GM18867 (cell line): ENCODE results near the gene PRSS56.
"Not testable (repeated sequence)": the region's sequence is repeated elsewhere in the genome, so short reads cannot be mapped to it uniquely, and the experiment has no call there.

Experiments
- ATAC-seq: cut with Tn5 transposase; IDR thresholded peaks from one replicate; pipeline ENCODE4 v1.9.1; 2021; ENCODE audit warnings: mild to moderate bottlenecking, moderate library complexity; ENCODE audit not compliant: unreplicated experiment

PRSS56 gene

GRCh38 chr2:232524771-232525170 lies 4.6 kb downstream of the PRSS56 start:
- ATAC-seq = no peak

- ATAC-seq = no peak
These were observed 5.0 kb downstream of the PRSS56 start for GRCh38 chr2:232525199-232525598.

GRCh38 chr2:232525791-232526371 lies 5.7 kb downstream of the PRSS56 start, which contains the start of gene CHRND:
CHRND (plus strand) TSS chr2:232526160; CDS start chr2:232526216, 56 bp downstream.
- ATAC-seq = no peak

- ATAC-seq = no peak
These were observed 6.3 kb downstream of the PRSS56 start for GRCh38 chr2:232526372-232526941.

GRCh38 chr2:232527905-232528470 lies 7.8 kb downstream of the PRSS56 start:
- no peak for ATAC-seq

- no peak for ATAC-seq
These were observed 8.7 kb downstream of the PRSS56 start for GRCh38 chr2:232528746-232529460.

- no peak for ATAC-seq
These were observed 9.8 kb downstream of the PRSS56 start for GRCh38 chr2:232529806-232530547.

- ATAC-seq = no peak
These were observed 10.6 kb downstream of the PRSS56 start for GRCh38 chr2:232530626-232531260.

GRCh38 chr2:232532419-232532818 lies 12.2 kb downstream of the PRSS56 start:
- no peak for ATAC-seq

GRCh38 chr2:232532821-232533220 lies 12.6 kb downstream of the PRSS56 start:
- not testable (repeated sequence) for ATAC-seq

- no peak for ATAC-seq
These were observed 13.9 kb downstream of the PRSS56 start for GRCh38 chr2:232533944-232534710.

- ATAC-seq = no peak
These were observed 14.9 kb downstream of the PRSS56 start for GRCh38 chr2:232534940-232535651.

GRCh38 chr2:232535761-232536530 lies 15.8 kb downstream of the PRSS56 start:
- no peak for ATAC-seq

GRCh38 chr2:232537079-232537478 lies 16.9 kb downstream of the PRSS56 start:
- no peak for ATAC-seq

- ATAC-seq = no peak
These were observed 17.3 kb downstream of the PRSS56 start for GRCh38 chr2:232537499-232537898.

- no peak for ATAC-seq
These were observed 18.5 kb downstream of the PRSS56 start for GRCh38 chr2:232538671-232539070.

GRCh38 chr2:232539298-232540231 lies 19.4 kb downstream of the PRSS56 start, which contains the start of gene CHRNG:
CHRNG (plus strand) TSS chr2:232539692; CDS start chr2:232539748, 56 bp downstream.
- ATAC-seq = no peak
